22Rv1 (cell line): Measurements from ENCODE around the gene ZNF76.

Source experiments
- CTCF ChIP-seq: fragments of 450-650 bp; IDR thresholded peaks from 2 replicates; pipeline ENCODE4 v1.5.1; 2017; ENCODE audit warnings: mild to moderate bottlenecking
- ZFX ChIP-seq: fragments of 450-650 bp; IDR thresholded peaks from 2 replicates; pipeline ENCODE4 v1.6.1; 2017; ENCODE audit warnings: antibody characterized with exemption, borderline replicate concordance

- TF ChIP-seq CTCF (no peak), ZFX (no peak)
Observed at GRCh38 chr6:35267446-35267845, 7.9 kb downstream of the ZNF76 start.
